Measurements from ENCODE around the gene IFIT1. TPM values are rescaled to one million over a fixed set of nuclear protein-coding genes. Genes with fewer than 3 reads are reported as not detected.

IFIT1 gene
- total and polyA plus RNA-seq, 2 experiments from 2014 or later = 1.5 to 3.9 TPM

GRCh38 chr10:89369156-89370105 is 23.0 kb upstream of the IFIT1 start:
- Histone ChIP-seq H3K27me3 (ENCODE audit: insufficient read depth) (no peaks in the 10 kb centered on the region), H3K4me1 (ENCODE audit: insufficient read depth) (no peaks in the 10 kb centered on the region), H3K4me2 (no peak overlapping the region), H3K36me3 (ENCODE audit: insufficient read depth) (no peaks in the 10 kb centered on the region), H3K79me2 (replicated peaks; ENCODE audit: insufficient read depth) (no peaks in the 10 kb centered on the region), H3K9me2 (ENCODE audit: insufficient read depth) (no peaks in the 10 kb centered on the region), H4K20me1 (replicated peaks; ENCODE audit: insufficient read depth) (no peaks in the 10 kb centered on the region), H3F3A (replicated peaks; ENCODE audit: low read depth) (no peaks in the 10 kb centered on the region), H2AFZ (no peak overlapping the region; the same call in 1 of the 2 replicates), H3K4me3 (no peak overlapping the region), H3K27ac (ENCODE audit: low read depth) (no peak overlapping the region)
- Mint-ChIP-seq H3K36me3 (ENCODE audit: low read depth) (no peaks in the 10 kb centered on the region), H3K27ac (no peak overlapping the region), H3K4me3 (no peak overlapping the region), H3K4me1 (peaks cover 12% of the 10 kb centered on the region), H3K27me3 (ENCODE audit: insufficient read depth, low read depth, poor library complexity) (peaks cover 2% of the 10 kb centered on the region), H3K9me3 (no peaks in the 10 kb centered on the region; the same call in 2 of the 3 replicates)
- ATAC-seq = peak; percentile 72
- peak; percentile 56 for DNase-seq (ENCODE audit: low spot score)
- TF ChIP-seq CREB1 (CRISPR knock-in tag; IDR thresholded peaks at IDR 0.05; ENCODE audit: low read depth) (no peak), ZNF331 (CRISPR knock-in tag; IDR thresholded peaks at IDR 0.05; ENCODE audit: low read depth) (no peak), CTCF (conservative IDR thresholded peaks at IDR 0.05; ENCODE audit: low read depth in 2 of 2) (peak; percentile 60 to 94), POLR2AphosphoS5 (IDR thresholded peaks at IDR 0.05; ENCODE audit: low read depth) (no peak)

- no peak overlapping the region for H3K4me3 Mint-ChIP-seq
- H3F3A ChIP-seq (replicated peaks; ENCODE audit: low read depth) = no peaks in the 10 kb centered on the region
- no peak for DNase-seq (ENCODE audit: low spot score)
- H3K4me3 ChIP-seq = no peak overlapping the region
- H3K27ac Mint-ChIP-seq = no peak overlapping the region
- H3K4me2 ChIP-seq = no peak overlapping the region
- H3K4me1 Mint-ChIP-seq = peaks cover 12% of the 10 kb centered on the region
- H4K20me1 ChIP-seq (replicated peaks; ENCODE audit: insufficient read depth) = no peaks in the 10 kb centered on the region
- no peaks in the 10 kb centered on the region for H3K4me1 ChIP-seq (ENCODE audit: insufficient read depth)
- TF ChIP-seq JUNB (IDR thresholded peaks at IDR 0.05; ENCODE audit: unreplicated experiment) = no peak
- TF ChIP-seq CTCF (conservative IDR thresholded peaks at IDR 0.05; ENCODE audit: low read depth in 2 of 2) = no peak
- TF ChIP-seq CREB1 (CRISPR knock-in tag; IDR thresholded peaks at IDR 0.05; ENCODE audit: low read depth) = no peak
- no peaks in the 10 kb centered on the region for H3K36me3 ChIP-seq (ENCODE audit: insufficient read depth)
- H3K36me3 Mint-ChIP-seq (ENCODE audit: low read depth) = no peaks in the 10 kb centered on the region
- ATAC-seq = no peak
- H2AFZ ChIP-seq = no peak overlapping the region
- no peak overlapping the region for H3K27ac ChIP-seq (ENCODE audit: low read depth)
- no peaks in the 10 kb centered on the region for H3K27me3 ChIP-seq (ENCODE audit: insufficient read depth)
- H3K9me2 ChIP-seq (ENCODE audit: insufficient read depth) = no peaks in the 10 kb centered on the region
- H3K27me3 Mint-ChIP-seq (ENCODE audit: insufficient read depth, low read depth, poor library complexity) = peaks cover 2% of the 10 kb centered on the region
- H3K79me2 ChIP-seq (replicated peaks; ENCODE audit: insufficient read depth) = no peaks in the 10 kb centered on the region
- no peaks in the 10 kb centered on the region; the same call in 2 of the 3 replicates for H3K9me3 Mint-ChIP-seq
Measured at GRCh38 chr10:89371079-89371478, 21.3 kb upstream of the IFIT1 start.
